ENCODE measurements around the gene PTCH2. TPM values are rescaled to one million over a fixed set of nuclear protein-coding genes. Genes with fewer than 3 reads are reported as not detected.

The PTCH2 gene
- total RNA-seq, 1 experiment from 2014 or later = 0.74 TPM

DNA sequence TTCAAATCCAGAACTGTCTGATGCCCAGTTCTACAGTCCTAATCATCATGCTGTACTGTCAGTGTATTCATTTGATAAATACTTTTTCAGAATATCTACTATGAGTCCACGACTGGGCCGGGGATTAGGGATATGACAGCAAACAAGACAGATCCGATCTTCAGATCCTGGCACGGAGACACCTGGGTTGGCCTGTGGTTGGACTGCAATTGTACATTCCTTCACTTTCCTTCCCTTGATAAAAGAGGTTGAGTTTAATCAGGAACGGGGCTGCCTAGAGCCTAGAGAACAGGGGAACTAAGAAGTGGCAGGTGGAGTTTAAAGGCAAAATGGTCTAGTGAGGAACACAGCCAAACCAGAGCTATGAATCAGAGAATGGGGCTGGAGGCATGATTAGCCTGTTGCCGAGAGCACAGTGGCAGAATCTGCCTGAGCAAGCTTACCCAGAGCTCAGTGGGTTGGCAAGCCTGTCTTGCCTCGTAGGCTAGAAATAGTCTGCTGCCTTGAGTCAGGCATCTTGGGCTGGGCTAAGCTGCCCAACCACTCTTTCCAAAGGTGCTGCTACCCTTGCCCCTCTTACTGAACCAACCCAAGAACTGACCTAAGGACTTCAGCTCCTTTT, 38.1 kb upstream of the PTCH2 start:
- in situ Hi-C loops (cut with HindIII; ENCODE audit: low pct_unique_long_range_greater_than_20kb, low sequenced_read_pairs) (no loop called here), intact Hi-C loops (cut with micrococcal nuclease; ENCODE audit: unreplicated experiment) (no loop called here)

GRCh38 chr1:44874155-44874554, 31.1 kb upstream of the PTCH2 start:
- H3K36me3 ChIP-seq (ENCODE audit: control insufficient read depth, insufficient read depth, low read length) = no peaks in the 10 kb centered on the region
- H3K27ac ChIP-seq (ENCODE audit: low read length) = no peak overlapping the region
- no peaks in the 10 kb centered on the region for H3K9me3 ChIP-seq (ENCODE audit: control insufficient read depth, insufficient read depth, low read depth, low read length)
- no peak overlapping the region for H3K4me3 ChIP-seq (ENCODE audit: low read depth in 2 of 2, low read length in 2 of 2)
- no peak for ATAC-seq
- in situ Hi-C loops (cut with HindIII; ENCODE audit: low pct_unique_long_range_greater_than_20kb, low sequenced_read_pairs) (no loop called here), intact Hi-C loops (cut with micrococcal nuclease; ENCODE audit: unreplicated experiment) (no loop called here)
- no peak for DNase-seq (ENCODE audit: low read depth, low spot score)
- H3K27me3 ChIP-seq (ENCODE audit: control insufficient read depth, insufficient read depth, low read length) = no peaks in the 10 kb centered on the region
- no peaks in the 10 kb centered on the region for H3K4me1 ChIP-seq (ENCODE audit: control insufficient read depth, insufficient read depth, low read length)
- BruUV-seq (replicated peaks) = TSS peak; percentile 64
- POLR2A ChIA-PET = no interaction called here
- TF ChIP-seq TCF7L2 (IDR thresholded peaks at IDR 0.05; ENCODE audit: low read depth, low read length) (no peak), SIN3A (IDR thresholded peaks at IDR 0.05; ENCODE audit: borderline replicate concordance, insufficient read depth, low read depth, low read length) (no peak), REST (IDR thresholded peaks at IDR 0.05; ENCODE audit: insufficient read depth in 1 of 2, low read depth in 2 of 2, low read length in 1 of 2) (no peak), POLR2AphosphoS5 (IDR thresholded peaks at IDR 0.05; ENCODE audit: low read depth, low read length) (no peak)
- TF ChIP-seq, protein P1, sequence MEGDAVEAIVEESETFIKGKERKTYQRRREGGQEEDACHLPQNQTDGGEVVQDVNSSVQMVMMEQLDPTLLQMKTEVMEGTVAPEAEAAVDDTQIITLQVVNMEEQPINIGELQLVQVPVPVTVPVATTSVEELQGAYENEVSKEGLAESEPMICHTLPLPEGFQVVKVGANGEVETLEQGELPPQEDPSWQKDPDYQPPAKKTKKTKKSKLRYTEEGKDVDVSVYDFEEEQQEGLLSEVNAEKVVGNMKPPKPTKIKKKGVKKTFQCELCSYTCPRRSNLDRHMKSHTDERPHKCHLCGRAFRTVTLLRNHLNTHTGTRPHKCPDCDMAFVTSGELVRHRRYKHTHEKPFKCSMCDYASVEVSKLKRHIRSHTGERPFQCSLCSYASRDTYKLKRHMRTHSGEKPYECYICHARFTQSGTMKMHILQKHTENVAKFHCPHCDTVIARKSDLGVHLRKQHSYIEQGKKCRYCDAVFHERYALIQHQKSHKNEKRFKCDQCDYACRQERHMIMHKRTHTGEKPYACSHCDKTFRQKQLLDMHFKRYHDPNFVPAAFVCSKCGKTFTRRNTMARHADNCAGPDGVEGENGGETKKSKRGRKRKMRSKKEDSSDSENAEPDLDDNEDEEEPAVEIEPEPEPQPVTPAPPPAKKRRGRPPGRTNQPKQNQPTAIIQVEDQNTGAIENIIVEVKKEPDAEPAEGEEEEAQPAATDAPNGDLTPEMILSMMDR (IDR thresholded peaks at IDR 0.05) = no peak
- CTCF ChIA-PET = no interaction called here

More for the DNA sequence above, 38.1 kb upstream of the PTCH2 start:
- ATAC-seq (no peak), DNase-seq (ENCODE audit: low read depth, low spot score) (no peak)
- POLR2A ChIA-PET = no interaction called here
- H3K9me3 ChIP-seq (ENCODE audit: control insufficient read depth, insufficient read depth, low read depth, low read length) = no peaks in the 10 kb centered on the region
- H3K36me3 ChIP-seq (ENCODE audit: control insufficient read depth, insufficient read depth, low read length) = no peaks in the 10 kb centered on the region
- TF ChIP-seq, protein P1 (IDR thresholded peaks at IDR 0.05) = no peak
- TF ChIP-seq REST (IDR thresholded peaks at IDR 0.05; ENCODE audit: insufficient read depth in 1 of 2, low read depth in 2 of 2, low read length in 1 of 2) = no peak
- TF ChIP-seq TCF7L2 (IDR thresholded peaks at IDR 0.05; ENCODE audit: low read depth, low read length) = no peak
- TF ChIP-seq POLR2AphosphoS5 (IDR thresholded peaks at IDR 0.05; ENCODE audit: low read depth, low read length) = no peak
- no peak for TF ChIP-seq SIN3A (IDR thresholded peaks at IDR 0.05; ENCODE audit: borderline replicate concordance, insufficient read depth, low read depth, low read length)
- no peaks in the 10 kb centered on the region for H3K27me3 ChIP-seq (ENCODE audit: control insufficient read depth, insufficient read depth, low read length)
- CTCF ChIA-PET = no interaction called here
- H3K27ac ChIP-seq (ENCODE audit: low read length) = no peak overlapping the region
- H3K4me1 ChIP-seq (ENCODE audit: control insufficient read depth, insufficient read depth, low read length) = no peaks in the 10 kb centered on the region
- no peak overlapping the region for H3K4me3 ChIP-seq (ENCODE audit: low read depth in 2 of 2, low read length in 2 of 2)
- BruUV-seq (replicated peaks) = no TSS peak

All from Panc1 (cell line).